Astrocyte (in vitro differentiated cells and primary cell): ENCODE measurements around the gene DGKQ.

ENCODE experiments used
- EZH2 ChIP-seq: IDR thresholded peaks from 2 replicates; pipeline ENCODE4 v1.6.1; 2012; ENCODE audit warnings: mild to moderate bottlenecking, low read length, inconsistent platforms; ENCODE audit not compliant: insufficient read depth
- TF ChIP-seq, protein P1 (sequence below): IDR thresholded peaks from 2 replicates; pipeline ENCODE4 v1.5.1; 2011; ENCODE audit warnings: low read depth, mild to moderate bottlenecking, inconsistent platforms, low read length, moderate library complexity; ENCODE audit not compliant: insufficient read depth

DNA sequence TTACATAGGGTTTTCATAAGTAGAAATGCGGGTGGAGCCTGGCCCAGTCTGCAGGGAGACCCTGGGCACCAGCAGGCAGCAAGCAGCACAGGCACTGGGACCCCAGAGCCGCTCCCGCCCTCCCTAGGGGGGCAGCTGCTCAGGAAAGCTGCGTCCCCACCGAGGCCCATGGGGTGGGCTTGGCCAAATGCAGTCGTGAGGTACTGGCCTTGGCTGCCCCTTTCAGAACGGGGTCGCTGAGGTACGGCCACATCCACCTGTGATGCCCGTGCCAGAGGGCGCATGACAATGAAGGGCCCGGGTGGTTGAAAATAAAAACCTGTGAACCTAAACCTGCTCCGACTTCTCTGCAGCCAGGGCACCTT is 24.5 kb downstream of the DGKQ start:
- TF ChIP-seq, protein P1, sequence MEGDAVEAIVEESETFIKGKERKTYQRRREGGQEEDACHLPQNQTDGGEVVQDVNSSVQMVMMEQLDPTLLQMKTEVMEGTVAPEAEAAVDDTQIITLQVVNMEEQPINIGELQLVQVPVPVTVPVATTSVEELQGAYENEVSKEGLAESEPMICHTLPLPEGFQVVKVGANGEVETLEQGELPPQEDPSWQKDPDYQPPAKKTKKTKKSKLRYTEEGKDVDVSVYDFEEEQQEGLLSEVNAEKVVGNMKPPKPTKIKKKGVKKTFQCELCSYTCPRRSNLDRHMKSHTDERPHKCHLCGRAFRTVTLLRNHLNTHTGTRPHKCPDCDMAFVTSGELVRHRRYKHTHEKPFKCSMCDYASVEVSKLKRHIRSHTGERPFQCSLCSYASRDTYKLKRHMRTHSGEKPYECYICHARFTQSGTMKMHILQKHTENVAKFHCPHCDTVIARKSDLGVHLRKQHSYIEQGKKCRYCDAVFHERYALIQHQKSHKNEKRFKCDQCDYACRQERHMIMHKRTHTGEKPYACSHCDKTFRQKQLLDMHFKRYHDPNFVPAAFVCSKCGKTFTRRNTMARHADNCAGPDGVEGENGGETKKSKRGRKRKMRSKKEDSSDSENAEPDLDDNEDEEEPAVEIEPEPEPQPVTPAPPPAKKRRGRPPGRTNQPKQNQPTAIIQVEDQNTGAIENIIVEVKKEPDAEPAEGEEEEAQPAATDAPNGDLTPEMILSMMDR, result no peak
- no peak for TF ChIP-seq EZH2
